Cardiac fibroblast (primary cell): ENCODE measurements around the gene KRT12.

Source experiments
- DNase-seq, 2 donors: peaks; one replicate each; pipeline versions ENCODE4 v3.0.0 to v3.0.0-alpha.2; 2010; ENCODE audit warnings: low read depth in 2 of 2
- H3K4me3 ChIP-seq, 2 donors: replicated peaks in 1 of 2; 1 replicate in 1 of 2; 2 replicates in 1 of 2; pipeline ENCODE4 v1.5.1; 2011; ENCODE audit warnings: low read depth in 2 of 2, low read length in 2 of 2, mild to moderate bottlenecking in 2 of 2, moderate library complexity in 1 of 2
- TF ChIP-seq, protein P1 (sequence below): IDR thresholded peaks from one replicate; pipeline ENCODE4 v1.5.1; 2011; ENCODE audit warnings: low read depth, mild to moderate bottlenecking, low read length, inconsistent platforms

KRT12 gene

GRCh38 chr17:40884708-40885512 is 17.9 kb upstream of the KRT12 start, which contains the start of gene KRT20:
TSS of gene KRT20 (minus strand) at chr17:40885242. CDS start at chr17:40885185, 57 bp downstream.
- TF ChIP-seq, protein P1, sequence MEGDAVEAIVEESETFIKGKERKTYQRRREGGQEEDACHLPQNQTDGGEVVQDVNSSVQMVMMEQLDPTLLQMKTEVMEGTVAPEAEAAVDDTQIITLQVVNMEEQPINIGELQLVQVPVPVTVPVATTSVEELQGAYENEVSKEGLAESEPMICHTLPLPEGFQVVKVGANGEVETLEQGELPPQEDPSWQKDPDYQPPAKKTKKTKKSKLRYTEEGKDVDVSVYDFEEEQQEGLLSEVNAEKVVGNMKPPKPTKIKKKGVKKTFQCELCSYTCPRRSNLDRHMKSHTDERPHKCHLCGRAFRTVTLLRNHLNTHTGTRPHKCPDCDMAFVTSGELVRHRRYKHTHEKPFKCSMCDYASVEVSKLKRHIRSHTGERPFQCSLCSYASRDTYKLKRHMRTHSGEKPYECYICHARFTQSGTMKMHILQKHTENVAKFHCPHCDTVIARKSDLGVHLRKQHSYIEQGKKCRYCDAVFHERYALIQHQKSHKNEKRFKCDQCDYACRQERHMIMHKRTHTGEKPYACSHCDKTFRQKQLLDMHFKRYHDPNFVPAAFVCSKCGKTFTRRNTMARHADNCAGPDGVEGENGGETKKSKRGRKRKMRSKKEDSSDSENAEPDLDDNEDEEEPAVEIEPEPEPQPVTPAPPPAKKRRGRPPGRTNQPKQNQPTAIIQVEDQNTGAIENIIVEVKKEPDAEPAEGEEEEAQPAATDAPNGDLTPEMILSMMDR, result peak; percentile 19
- H3K4me3 ChIP-seq, result no peak within 1 kb of the TSS
- DNase-seq, result no peak

DNA sequence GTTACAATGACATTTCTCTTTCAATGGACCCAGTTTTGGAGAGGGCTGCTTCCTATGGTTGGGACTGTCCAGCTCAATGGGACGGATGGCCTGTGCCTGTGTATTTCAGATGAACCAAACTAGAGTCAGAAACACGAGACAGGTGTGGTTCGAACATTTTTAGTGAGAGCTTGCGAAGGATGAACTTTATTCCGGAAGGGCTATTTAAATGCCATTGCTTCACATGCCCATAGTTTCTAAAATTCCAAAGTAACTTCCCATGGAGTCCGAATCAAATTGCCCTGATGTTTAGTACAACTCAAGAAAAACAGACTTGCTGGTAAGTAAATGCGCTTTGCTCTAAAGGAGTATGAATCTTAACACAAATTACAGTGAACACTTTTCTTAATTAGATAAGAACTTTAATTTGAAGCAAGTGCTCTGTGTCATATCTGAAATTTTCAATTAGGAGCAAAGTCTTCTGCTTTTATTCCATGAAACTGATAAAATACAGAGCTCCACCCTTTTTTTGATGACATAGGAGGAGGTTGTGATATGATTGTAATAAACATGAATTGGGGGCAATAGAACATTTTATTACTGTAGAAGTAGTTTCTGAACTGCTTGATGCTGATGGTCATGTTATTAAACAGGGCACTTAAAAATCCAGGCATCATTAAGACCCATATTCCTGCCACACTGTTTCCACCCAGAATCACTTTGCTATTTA is 16.8 kb upstream of the KRT12 start:
- H3K4me3 ChIP-seq, result no peak overlapping the region
- TF ChIP-seq, protein P1, result no peak
- no peak for DNase-seq

DNA sequence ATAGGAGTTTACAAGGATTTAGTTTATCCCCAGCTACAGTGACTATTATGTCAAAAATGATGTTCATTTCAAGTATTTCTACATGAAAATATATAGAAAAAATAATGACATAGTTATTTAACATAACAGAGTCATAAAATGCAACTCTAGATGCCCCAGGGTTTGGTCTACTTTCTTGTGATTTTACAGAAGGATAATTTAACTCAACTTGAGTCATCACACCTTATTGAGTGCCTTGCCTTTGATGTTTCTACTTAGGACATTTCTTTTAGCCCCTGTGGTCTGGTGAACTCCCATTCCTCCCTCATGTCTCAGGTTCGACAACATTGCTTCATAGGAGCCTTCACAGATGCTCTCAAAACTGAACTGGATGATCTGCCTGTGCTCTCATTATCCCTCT is 16.0 kb upstream of the KRT12 start:
- no peak for DNase-seq
- H3K4me3 ChIP-seq, result no peak overlapping the region
- TF ChIP-seq, protein P1, result no peak

GRCh38 chr17:40879026-40879425 is 12.0 kb upstream of the KRT12 start:
- no peak for DNase-seq
- H3K4me3 ChIP-seq, result no peak overlapping the region
- TF ChIP-seq, protein P1, result no peak

DNA sequence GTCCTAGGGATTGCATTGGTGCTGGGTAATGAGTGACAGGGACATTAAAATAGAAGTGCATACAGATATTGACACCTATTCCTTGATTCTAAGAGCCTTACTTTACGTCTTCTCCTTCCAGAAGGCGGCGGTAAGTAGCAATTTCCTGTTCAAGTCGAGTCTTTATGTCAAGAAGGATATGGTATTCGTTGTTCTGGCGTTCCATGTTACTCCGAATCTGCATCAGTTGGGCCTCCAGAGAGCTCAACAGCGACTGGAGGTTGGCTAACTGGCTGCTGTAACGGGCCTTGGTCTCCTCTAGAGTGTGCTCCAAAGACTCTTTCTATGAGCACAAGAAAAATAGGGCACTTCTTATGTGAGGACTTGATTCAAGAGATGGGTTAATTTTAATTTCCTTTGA is 11.0 kb upstream of the KRT12 start:
- H3K4me3 ChIP-seq, result no peak overlapping the region
- TF ChIP-seq, protein P1, result no peak
- DNase-seq, result no peak

DNA sequence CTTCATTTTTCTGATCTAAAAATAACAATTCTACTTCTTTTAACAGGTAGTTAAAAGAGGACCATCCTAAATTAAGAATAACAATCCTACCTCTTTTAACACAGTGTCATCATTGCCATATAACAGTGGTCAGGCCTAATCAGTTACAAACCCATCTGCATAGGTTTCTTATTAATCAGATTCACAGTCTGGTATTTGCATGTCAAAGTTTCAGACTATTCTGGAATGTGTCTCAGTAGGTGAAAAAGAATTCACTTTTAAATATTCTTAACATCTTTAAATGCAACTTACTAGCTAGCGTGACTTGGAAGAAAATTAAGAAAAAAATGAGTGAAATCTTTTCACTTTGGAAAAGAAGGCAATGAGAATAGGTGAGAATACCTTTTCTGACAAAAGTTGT is 6.8 kb upstream of the KRT12 start:
- H3K4me3 ChIP-seq, result no peak overlapping the region
- DNase-seq, result no peak
- TF ChIP-seq, protein P1, result no peak
